ENCODE measurements around the gene DLX4.
A peak's percentile ranks its signal among the peaks of the same experiment; 100 is the strongest.

Gene DLX4

DNA sequence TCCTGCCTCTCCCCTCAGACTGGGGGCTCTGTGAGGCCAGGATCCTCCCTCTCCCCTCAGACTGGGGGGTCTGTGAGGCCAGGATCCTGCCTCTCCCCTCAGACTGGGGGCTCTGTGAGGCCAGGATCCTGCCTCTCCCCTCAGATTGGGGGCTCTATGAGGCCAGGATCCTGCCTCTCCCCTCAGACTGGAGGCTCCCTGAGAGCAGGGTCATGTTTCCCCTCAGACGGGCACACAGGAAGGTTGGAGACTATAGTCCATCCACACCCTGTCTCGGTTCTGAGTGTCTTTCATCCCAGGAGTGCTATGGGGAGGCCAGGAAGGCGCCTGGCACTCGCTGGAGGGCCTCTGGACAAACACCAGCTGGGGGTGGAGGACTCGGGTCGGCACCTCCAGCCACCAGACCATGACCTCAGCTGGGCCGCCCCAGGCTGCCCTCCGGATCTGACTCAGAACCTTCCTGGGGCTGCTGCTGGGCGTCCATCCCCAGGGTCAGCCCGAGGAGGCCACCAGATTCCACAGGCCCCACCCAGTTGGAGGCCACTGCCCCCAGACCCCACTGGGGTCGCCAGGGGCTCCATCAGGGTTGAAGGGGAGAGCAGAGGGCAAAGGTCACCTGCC, 21.9 kb upstream of the DLX4 start:
- no peak for DNase-seq (ENCODE audit: low read depth, low spot score)

- no peak for DNase-seq (ENCODE audit: low read depth, low spot score)
These were observed 19.4 kb upstream of the DLX4 start for GRCh38 chr17:49949634-49950033.

DNA sequence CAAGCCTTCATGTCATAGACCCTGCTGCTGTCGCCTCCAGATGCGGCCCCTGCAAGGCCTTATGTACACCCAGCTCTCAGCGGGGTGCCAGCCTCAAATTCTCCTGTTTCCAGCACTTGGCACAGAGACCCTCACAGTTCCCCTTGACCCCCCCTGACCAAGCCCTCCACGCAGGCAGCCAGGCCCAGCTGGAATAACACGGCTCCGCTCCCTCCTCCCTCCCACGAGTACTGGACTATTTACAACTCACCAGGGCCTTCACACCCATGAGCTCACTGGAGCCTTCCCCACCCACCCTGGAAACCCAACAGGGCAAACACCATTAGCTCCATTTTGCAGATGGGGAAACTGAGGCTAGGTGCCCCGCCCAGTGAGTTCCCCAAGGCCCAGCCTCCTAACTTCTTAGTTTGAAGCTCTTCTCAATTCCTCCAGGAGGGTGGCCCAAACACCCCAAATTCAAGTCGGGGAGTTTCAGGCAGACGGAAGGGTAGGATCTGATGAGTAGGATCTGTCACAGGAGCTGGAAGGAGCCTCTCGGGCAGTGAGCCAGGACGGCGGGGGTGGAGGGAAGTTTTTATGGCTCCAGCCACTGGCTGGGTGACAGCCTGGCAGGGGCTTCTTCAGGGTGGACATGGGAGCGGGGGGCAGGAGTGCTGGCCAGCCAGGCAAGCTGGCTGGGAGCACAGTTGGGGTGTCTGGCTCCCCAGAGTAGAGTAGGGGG, 17.5 kb upstream of the DLX4 start:
- peak; percentile 61 for DNase-seq (ENCODE audit: low read depth, low spot score)

GRCh38 chr17:49952209-49952911, 16.6 kb upstream of the DLX4 start:
- no peak for DNase-seq (ENCODE audit: low read depth, low spot score)

DNA sequence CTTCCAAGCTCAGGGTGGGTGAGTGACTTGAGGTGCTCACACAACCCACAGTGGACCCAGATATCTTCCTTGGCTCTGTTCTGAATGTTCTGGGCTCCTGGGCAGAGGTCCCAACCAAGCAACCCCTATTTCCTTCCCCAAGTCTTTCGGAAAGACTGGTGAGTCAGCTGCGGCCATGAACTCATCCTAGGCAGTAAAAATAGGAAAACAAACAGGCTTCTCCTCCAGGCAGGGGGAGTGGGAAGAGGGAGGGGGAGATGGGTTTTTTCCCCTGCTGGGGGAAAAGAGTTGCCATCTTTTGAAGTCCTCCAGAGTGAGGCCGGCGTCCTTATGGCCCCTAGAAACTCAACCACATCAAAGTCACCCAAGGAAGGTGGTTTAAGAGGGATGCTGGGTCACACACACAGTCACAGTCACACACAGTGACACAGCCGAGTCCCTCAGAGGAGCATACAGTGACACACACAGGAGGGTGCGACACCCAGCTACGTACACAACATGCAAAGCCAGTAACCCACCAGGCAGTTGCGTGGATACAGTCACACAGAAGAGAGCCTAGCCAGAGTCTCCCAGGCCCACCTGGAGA, 16.0 kb upstream of the DLX4 start:
- no peak for DNase-seq (ENCODE audit: low read depth, low spot score)

- DNase-seq (ENCODE audit: low read depth, low spot score) = no peak
These were observed 13.8 kb upstream of the DLX4 start for GRCh38 chr17:49955157-49955556.

DNA sequence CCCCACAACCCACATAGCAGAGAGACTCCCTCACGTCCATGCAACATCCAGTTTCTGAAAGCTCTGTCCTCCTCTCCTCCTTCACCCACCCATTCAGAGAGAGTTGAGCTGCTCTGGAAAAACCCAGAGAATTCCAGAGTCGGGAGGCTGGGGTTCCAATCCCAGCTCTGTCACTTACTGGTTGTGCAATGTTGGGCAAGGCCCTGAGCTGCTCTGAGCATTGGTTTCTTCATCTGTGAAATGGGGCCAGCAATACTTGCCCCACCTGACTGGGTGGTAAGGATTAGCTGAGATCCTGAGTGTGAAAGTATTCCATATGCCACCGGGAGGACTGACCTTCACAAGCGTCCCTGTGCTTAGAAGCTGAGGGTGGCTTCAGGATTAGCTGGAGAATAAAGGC, 12.2 kb upstream of the DLX4 start:
- DNase-seq (ENCODE audit: low read depth, low spot score) = no peak

DNA sequence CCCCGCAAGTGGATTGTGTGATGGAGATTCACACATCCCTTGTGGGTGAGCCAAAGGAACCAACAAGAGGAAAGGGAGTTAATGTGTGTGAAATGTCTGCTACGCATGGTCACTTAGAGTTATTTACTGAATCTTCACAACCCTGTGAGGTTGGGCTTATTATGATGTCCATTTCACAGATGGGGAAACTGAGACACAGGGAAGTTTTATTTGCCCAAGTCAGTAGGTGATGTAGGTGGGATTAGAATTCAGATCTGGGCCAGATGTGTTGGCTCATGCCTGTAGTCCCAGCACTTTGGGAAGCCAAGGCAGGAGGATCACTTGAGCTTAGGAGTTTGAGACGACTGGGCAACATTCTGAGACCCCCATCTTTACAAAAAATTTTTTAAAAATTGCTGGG, 11.6 kb upstream of the DLX4 start:
- no peak for DNase-seq (ENCODE audit: low read depth, low spot score)

DNA sequence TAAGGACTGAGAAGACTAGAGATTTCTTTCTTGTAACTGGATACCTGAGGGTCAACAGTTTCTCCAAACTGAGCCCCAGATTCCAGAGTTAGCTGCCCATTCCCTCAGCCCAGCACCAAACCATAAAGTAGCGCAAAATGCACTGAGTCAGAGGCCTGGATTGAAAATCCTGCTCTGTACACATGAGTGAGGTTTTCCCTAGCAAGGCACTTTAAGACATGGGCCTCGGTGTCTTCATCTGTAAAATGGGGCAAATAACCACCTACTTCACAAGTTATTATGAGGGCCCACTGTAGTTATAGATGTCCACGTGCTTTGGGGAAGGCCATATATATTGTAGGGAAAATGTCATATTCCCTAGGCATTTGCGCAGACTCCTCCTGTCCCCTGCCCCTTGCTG, 10.3 kb upstream of the DLX4 start:
- no peak for DNase-seq (ENCODE audit: low read depth, low spot score)

GRCh38 chr17:49959183-49959935, 9.6 kb upstream of the DLX4 start:
- no peak for DNase-seq (ENCODE audit: low read depth, low spot score)

DNA sequence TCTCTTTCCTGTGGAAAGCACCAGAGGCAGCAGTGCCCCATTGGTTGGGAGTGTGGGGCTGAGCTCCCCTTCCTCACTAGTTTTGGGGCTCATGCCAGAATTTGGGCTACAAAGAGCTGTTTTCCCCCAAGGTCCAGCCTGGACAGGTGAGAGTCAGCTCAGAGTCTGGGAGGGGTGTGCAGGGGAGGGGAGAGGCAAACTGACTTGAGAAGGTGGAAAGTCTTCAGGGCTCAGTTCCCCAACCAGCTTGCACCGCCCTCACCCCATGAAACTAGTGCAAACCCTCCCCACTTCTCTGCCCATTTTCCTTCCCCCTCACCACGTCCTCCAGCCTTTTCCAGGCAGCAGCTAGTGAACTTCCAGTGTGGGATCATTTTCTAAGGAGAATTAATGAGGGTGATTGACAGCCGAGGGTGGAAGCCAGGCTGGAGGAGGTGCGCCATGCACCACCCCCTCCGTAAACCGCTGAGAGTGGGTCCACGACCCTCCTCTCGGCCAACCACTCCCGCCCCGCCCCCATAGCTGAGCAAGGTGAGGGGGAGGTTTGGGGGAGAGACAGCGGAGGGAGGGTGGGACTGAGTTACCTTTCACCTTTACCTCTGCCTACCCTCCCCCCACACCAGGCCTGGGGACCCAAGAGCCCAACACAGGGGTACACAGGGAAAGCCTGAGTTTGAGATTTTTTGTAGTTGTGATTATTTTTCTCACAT, 6.2 kb upstream of the DLX4 start:
- DNase-seq (ENCODE audit: low read depth, low spot score) = no peak

DNA sequence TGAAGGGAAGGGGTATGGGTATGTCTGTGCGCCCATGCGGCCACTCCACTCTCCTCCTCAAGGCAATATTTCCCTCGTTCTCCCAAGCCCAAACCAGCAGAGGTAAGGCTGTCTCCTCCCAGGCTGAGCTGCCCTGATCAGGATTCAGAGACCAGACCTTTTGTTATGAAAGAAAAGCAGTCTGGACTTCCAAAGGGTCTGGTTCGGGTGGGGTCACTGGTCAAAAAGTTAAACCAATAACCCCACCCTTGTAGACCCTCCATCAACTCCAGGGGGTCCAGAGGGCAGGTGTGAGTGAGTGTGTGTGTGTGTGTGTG, 5.7 kb upstream of the DLX4 start:
- DNase-seq (ENCODE audit: low read depth, low spot score) = no peak

DNA sequence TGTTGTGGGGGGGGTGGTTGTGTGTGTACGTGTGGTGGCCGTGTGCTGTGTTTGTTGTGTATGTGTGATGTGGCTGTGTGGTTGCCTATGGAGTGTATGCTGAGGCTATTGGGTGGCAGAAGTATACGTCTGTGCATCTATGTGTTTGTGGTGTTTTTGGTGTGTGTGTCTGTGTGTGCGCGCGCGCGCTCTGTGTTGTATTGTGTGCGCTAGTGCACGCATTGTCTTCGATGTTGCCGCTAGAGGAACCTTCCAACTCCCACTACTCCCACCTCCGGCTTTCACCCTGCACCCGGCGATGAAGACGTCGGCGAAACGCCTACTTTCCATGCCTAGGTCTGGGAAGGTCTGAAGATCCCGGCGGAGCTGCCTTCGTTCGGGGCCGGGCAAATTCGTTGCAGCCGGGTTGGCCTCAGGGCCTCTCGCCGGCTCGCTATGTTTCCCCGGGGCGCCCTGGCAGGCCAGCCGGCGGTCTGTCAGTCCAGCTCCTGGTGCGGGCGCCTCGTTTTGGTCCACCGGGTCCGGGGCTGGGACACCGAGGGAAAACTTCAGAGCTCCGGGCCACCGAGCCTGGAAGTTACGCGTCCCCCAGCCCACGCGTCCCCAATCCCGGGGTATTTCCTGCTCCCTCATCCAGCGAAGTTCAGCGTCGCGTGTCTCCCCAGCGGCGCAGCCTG, 5.2 kb upstream of the DLX4 start:
- DNase-seq (ENCODE audit: low read depth, low spot score) = no peak

DNA sequence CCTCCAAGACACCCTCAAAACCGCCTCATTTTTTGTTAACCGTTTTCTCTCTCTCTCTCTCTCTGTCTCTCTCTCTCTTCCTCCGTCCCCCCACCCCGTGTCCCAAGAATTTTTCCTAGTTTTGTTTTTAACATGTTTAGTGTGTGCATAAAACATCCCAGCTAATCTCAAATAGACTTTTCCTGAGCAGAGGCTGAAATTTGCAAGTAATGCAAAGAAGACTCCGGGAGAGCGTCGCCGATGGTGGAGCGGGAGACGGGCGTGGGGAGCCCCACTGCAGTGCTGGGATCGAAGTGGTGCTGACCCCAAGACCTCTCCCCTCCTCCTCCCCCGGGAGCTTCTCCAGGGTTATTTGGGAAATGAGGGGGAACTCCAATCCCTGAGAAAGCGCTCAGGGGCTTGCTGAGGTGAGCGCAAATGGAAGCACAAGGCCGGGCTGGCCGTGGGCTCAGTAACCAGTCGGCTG, 4.7 kb upstream of the DLX4 start:
- DNase-seq (ENCODE audit: low read depth, low spot score) = no peak

- no peak for DNase-seq (ENCODE audit: low read depth, low spot score)
These were observed 4.0 kb upstream of the DLX4 start for GRCh38 chr17:49964769-49965523.

- DNase-seq (ENCODE audit: low read depth, low spot score) = no peak
These were observed 3.5 kb upstream of the DLX4 start for GRCh38 chr17:49965524-49965909.

GRCh38 chr17:49966767-49967166, 2.2 kb upstream of the DLX4 start:
- no peak for DNase-seq (ENCODE audit: low read depth, low spot score)

DNA sequence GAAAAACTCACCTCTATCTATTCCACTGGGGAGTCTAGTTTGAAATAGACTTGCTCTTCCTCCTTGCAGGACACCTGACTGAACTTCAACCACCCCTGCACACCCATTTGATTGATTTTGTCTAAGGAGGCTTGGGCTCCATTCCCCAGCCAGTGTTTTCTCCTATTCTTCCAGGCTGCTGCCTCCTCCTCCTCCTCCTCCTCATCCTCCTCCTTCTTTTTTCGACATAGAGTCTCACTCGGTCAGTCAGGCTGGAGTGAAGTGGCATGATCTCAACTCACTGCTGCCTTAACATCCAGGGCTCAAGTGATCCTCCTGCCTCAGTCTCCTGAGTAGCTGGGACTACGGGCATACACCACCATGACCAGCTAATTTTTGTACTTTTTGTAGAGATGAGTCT, 1.8 kb upstream of the DLX4 start:
- DNase-seq (ENCODE audit: low read depth, low spot score) = no peak

DNA sequence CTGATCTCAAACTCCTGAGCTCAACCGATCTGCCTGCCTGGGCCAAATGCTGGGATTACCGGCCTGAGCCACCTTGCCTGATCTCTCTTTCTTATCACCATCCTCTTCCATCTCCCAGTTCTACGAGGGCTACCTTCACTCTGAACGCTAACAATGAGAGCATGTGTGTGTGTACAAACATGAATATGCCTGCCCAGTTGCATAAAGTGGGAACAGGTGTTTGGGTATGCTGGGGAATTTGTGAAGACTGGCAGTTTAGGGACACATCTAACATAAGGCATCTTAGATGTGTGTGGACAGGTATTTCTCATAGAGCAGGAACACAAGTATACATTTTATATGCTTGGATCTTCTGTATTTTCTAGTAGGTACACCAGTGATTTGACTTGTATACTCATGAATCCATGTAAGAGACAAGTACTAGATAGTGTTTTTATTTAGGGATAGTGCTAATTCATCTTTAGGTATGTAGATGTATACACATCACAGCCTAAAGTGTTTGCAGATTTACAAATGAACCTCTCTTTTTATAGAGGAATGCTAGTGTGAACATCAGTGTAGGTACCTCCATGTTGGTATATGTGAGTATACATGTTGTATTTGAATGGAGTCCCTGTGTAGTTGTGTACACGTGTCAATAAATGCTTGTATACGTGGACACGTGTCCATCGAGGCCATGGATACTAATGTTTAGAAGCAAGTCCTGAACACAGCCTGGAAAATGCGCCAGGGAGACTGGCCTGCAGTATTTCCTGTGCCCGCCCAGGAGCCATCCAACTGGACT, 1.2 kb upstream of the DLX4 start:
- no peak for DNase-seq (ENCODE audit: low read depth, low spot score)
